ENCODE results near the gene RBM7.

RBM7 gene

DNA sequence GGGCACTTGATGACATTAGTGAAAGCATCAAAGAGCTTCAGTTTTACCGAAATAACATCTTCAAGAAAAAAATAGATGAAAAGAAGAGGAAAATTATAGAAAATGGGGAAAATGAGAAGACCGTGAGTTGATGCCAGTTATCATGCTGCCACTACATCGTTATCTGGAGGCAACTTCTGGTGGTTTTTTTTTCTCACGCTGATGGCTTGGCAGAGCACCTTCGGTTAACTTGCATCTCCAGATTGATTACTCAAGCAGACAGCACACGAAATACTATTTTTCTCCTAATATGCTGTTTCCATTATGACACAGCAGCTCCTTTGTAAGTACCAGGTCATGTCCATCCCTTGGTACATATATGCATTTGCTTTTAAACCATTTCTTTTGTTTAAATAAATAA, 49.4 kb downstream of the RBM7 start:
- no peak for DNase-seq

GRCh38 chr11:114452399-114452798, 51.9 kb downstream of the RBM7 start:
- DNase-seq = no peak

Data from activated CD4-positive, alpha-beta T cell treated with anti-CD3 and anti-CD28 coated beads for 1 hour (primary cell).